DND-41 (cell line): ENCODE data around the gene CERCAM.

ENCODE experiments used
- ATAC-seq: fragments of 200-7000 bp; cut with Tn5 transposase; 3 replicates; pipeline ENCODE4 v1.9.1; 2021; ENCODE audit warnings: low read depth; ENCODE audit not compliant: insufficient read depth
- DNase-seq: peaks from one replicate; pipeline ENCODE4 v3.0.0-alpha.2; 2020
- H2AFZ ChIP-seq: 2 replicates; pipeline ENCODE4 v1.6.0; 2012; ENCODE audit warnings: low read depth, low read length
- H3K27ac ChIP-seq: 2 replicates; pipeline ENCODE4 v1.5.1; 2012; ENCODE audit warnings: low read length, inconsistent platforms
- H3K27me3 ChIP-seq: fragments of 200-600 bp; sonication (generic); 2 replicates; pipeline ENCODE4 v1.6.0; 2012; ENCODE audit warnings: low read length, mild to moderate bottlenecking, inconsistent platforms; ENCODE audit not compliant: insufficient read depth, poor library complexity
- H3K36me3 ChIP-seq: 2 replicates; pipeline ENCODE4 v1.5.1; 2012; ENCODE audit warnings: low read length, inconsistent platforms; ENCODE audit not compliant: insufficient read depth
- H3K4me1 ChIP-seq: 2 replicates; pipeline ENCODE4 v1.5.1; 2012; ENCODE audit warnings: mild to moderate bottlenecking, low read length; ENCODE audit not compliant: insufficient read depth
- H3K4me2 ChIP-seq: 2 replicates; pipeline ENCODE4 v1.6.0; 2012; ENCODE audit warnings: mild to moderate bottlenecking, moderate library complexity, low read length, inconsistent platforms; ENCODE audit not compliant: insufficient read depth
- H3K4me3 ChIP-seq, 2 experiments: fragments of 200-600 bp in 1 of 2; shearing (Covaris generic) in 1 of 2; 2 replicates each; pipeline ENCODE4 v1.5.1; 2012 to 2016; ENCODE audit warnings: inconsistent platforms in 2 of 2, low read length in 2 of 2, mild to moderate bottlenecking in 2 of 2, low read depth in 1 of 2, moderate library complexity in 1 of 2
- H3K79me2 ChIP-seq: 2 replicates; pipeline ENCODE4 v1.6.0; 2012; ENCODE audit warnings: low read length, inconsistent platforms; ENCODE audit not compliant: insufficient read depth
- H3K9ac ChIP-seq: 2 replicates; pipeline ENCODE4 v1.6.0; 2012; ENCODE audit warnings: low read depth, mild to moderate bottlenecking, inconsistent platforms, low read length, moderate library complexity
- H3K9me3 ChIP-seq: 2 replicates; pipeline ENCODE4 v1.5.1; 2012; ENCODE audit warnings: low read length, moderate library complexity, mild to moderate bottlenecking, inconsistent platforms; ENCODE audit not compliant: insufficient read depth, severe bottlenecking
- H4K20me1 ChIP-seq: 2 replicates; pipeline ENCODE4 v1.6.0; 2012; ENCODE audit warnings: low read length; ENCODE audit not compliant: insufficient read depth
- CTCF ChIP-seq: IDR thresholded peaks from 2 replicates; pipeline ENCODE4 v1.5.1; 2012; ENCODE audit warnings: borderline replicate concordance, low read length, moderate library complexity, mild to moderate bottlenecking; ENCODE audit not compliant: poor library complexity, severe bottlenecking; ENCODE audit errors: extremely low read depth
- EZH2 ChIP-seq: IDR thresholded peaks from 3 replicates; pipeline ENCODE4 v1.6.1; 2012; ENCODE audit warnings: borderline replicate concordance, low read depth, mild to moderate bottlenecking, moderate library complexity, low read length, inconsistent platforms; ENCODE audit not compliant: severe bottlenecking

CERCAM gene

GRCh38 chr9:128384801-128385495 lies 35.7 kb upstream of the CERCAM start:
- DNase-seq: no peak
- Histone ChIP-seq H3K9me3 (no peaks in the 10 kb centered on the region), H3K9ac (no peak overlapping the region), H3K36me3 (peaks cover 75% of the 10 kb centered on the region), H3K79me2 (peaks cover 37% of the 10 kb centered on the region), H2AFZ (no peak overlapping the region), H3K4me2 (no peak overlapping the region), H3K27ac (no peak overlapping the region), H3K4me1 (no peaks in the 10 kb centered on the region), H3K27me3 (no peaks in the 10 kb centered on the region), H4K20me1 (peaks cover 22% of the 10 kb centered on the region), H3K4me3 (no peak overlapping the region)
- no peak for ATAC-seq
- TF ChIP-seq EZH2 (no peak), CTCF (no peak)

- DNase-seq: no peak
- H3K9ac ChIP-seq: no peak overlapping the region
- no peak overlapping the region for H3K4me3 ChIP-seq
- H3K27me3 ChIP-seq: no peaks in the 10 kb centered on the region
- H3K79me2 ChIP-seq: peaks cover 37% of the 10 kb centered on the region
- H3K9me3 ChIP-seq: no peaks in the 10 kb centered on the region
- TF ChIP-seq EZH2: no peak
- no peak for TF ChIP-seq CTCF
- H4K20me1 ChIP-seq: peaks cover 22% of the 10 kb centered on the region
- no peak for ATAC-seq
- H2AFZ ChIP-seq: no peak overlapping the region
- H3K27ac ChIP-seq: no peak overlapping the region
- no peak overlapping the region for H3K4me2 ChIP-seq
- no peaks in the 10 kb centered on the region for H3K4me1 ChIP-seq
- H3K36me3 ChIP-seq: peaks cover 71% of the 10 kb centered on the region
These were observed 34.9 kb upstream of the CERCAM start for GRCh38 chr9:128385496-128386460.

GRCh38 chr9:128388150-128388549 lies 32.5 kb upstream of the CERCAM start:
- H3K4me1 ChIP-seq: no peaks in the 10 kb centered on the region
- no peak overlapping the region for H3K9ac ChIP-seq
- H3K9me3 ChIP-seq: no peaks in the 10 kb centered on the region
- TF ChIP-seq CTCF (no peak), EZH2 (no peak)
- peaks cover 60% of the 10 kb centered on the region for H3K36me3 ChIP-seq
- H3K79me2 ChIP-seq: peaks cover 23% of the 10 kb centered on the region
- H4K20me1 ChIP-seq: peaks cover 14% of the 10 kb centered on the region
- no peak overlapping the region for H3K4me3 ChIP-seq
- H3K27ac ChIP-seq: no peak overlapping the region
- no peaks in the 10 kb centered on the region for H3K27me3 ChIP-seq
- H3K4me2 ChIP-seq: no peak overlapping the region
- H2AFZ ChIP-seq: no peak overlapping the region
- no peak for ATAC-seq
- no peak for DNase-seq
